Peyer's patch (tissue), 4 donors: ENCODE data around the gene L3MBTL1. TPM values are rescaled to one million over a fixed set of nuclear protein-coding genes. Genes with fewer than 3 reads are reported as not detected.

Source experiments
- DNase-seq, 3 donors: peaks; one replicate each; pipeline ENCODE4 v3.0.0-alpha.2; 2017 to 2019
- H3K27ac ChIP-seq, 4 donors: fragments of 200-600 bp; sonication (generic); one replicate each; pipeline ENCODE4 v1.5.1; 2016 to 2019
- H3K27me3 ChIP-seq, 2 donors: fragments of 200-600 bp; sonication (generic); one replicate each; pipeline ENCODE4 v1.5.1; 2019
- H3K36me3 ChIP-seq, 3 donors: fragments of 200-600 bp; sonication (generic); one replicate each; pipeline ENCODE4 v1.5.1; 2016 to 2019
- H3K4me1 ChIP-seq, 4 donors: fragments of 200-600 bp; sonication (generic); one replicate each; pipeline ENCODE4 v1.5.1; 2016 to 2019
- H3K4me3 ChIP-seq, 4 donors: fragments of 200-600 bp; sonication (generic); 1 replicate in 3 of 4; 2 replicates in 1 of 4; pipeline ENCODE4 v1.5.1; 2016 to 2019; ENCODE audit warnings: mild to moderate bottlenecking in 1 of 4
- H3K9me3 ChIP-seq, 4 donors: fragments of 200-600 bp; sonication (generic); one replicate each; pipeline ENCODE4 v1.5.1; 2016 to 2019; ENCODE audit warnings: mild to moderate bottlenecking in 1 of 4
- POLR2A ChIP-seq, 2 donors: fragments of 450-650 bp; IDR thresholded peaks; one replicate each; pipeline ENCODE4 v1.5.1; 2017; ENCODE audit warnings: antibody characterized with exemption in 2 of 2, mild to moderate bottlenecking in 2 of 2, moderate library complexity in 2 of 2
- total RNA-seq, 4 donors: library from RNA; depleted of rRNA; stranded (reverse); fragments of >200 nt; gene quantifications; one replicate each; pipeline ENCODE4 v1.1.0, GENCODE V29; 2016
- TF ChIP-seq, protein P1 (sequence below), 6 experiments: fragments of 450-650 bp in 4 of 6; fragments of 200-600 bp in 2 of 6; sonication (generic) in 1 of 6; IDR thresholded peaks; one replicate each; pipeline ENCODE4 v1.5.1; 2017 to 2019; ENCODE audit warnings: antibody characterized with exemption in 6 of 6, mild to moderate bottlenecking in 3 of 6, moderate library complexity in 1 of 6

Gene L3MBTL1
- total RNA-seq, 4 donors from 2014 or later: 18.0 to 37.4 (median 31.2) TPM

GRCh38 chr20:43508604-43509040, 1.1 kb downstream of the L3MBTL1 start:
- DNase-seq: no peak
- Histone ChIP-seq H3K9me3 (no peaks in the 10 kb centered on the region), H3K4me1 (peaks cover 0 to 13% (median 3%) of the 10 kb centered on the region in 4 donors), H3K4me3 (no peak overlapping the region), H3K27me3 (no peaks in the 10 kb centered on the region), H3K36me3 (no peaks in the 10 kb centered on the region), H3K27ac (no peak overlapping the region)
- no peak for TF ChIP-seq POLR2A (IDR thresholded peaks at IDR 0.05)
- TF ChIP-seq, protein P1, sequence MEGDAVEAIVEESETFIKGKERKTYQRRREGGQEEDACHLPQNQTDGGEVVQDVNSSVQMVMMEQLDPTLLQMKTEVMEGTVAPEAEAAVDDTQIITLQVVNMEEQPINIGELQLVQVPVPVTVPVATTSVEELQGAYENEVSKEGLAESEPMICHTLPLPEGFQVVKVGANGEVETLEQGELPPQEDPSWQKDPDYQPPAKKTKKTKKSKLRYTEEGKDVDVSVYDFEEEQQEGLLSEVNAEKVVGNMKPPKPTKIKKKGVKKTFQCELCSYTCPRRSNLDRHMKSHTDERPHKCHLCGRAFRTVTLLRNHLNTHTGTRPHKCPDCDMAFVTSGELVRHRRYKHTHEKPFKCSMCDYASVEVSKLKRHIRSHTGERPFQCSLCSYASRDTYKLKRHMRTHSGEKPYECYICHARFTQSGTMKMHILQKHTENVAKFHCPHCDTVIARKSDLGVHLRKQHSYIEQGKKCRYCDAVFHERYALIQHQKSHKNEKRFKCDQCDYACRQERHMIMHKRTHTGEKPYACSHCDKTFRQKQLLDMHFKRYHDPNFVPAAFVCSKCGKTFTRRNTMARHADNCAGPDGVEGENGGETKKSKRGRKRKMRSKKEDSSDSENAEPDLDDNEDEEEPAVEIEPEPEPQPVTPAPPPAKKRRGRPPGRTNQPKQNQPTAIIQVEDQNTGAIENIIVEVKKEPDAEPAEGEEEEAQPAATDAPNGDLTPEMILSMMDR (IDR thresholded peaks at IDR 0.05): no peak

- Histone ChIP-seq H3K27ac (no peak overlapping the region), H3K9me3 (no peaks in the 10 kb centered on the region), H3K4me3 (no peak overlapping the region), H3K4me1 (peaks cover 0 to 13% (median 6%) of the 10 kb centered on the region in 4 donors), H3K27me3 (no peaks in the 10 kb centered on the region), H3K36me3 (no peaks in the 10 kb centered on the region)
- no peak for DNase-seq
- no peak for TF ChIP-seq POLR2A (IDR thresholded peaks at IDR 0.05)
- TF ChIP-seq, protein P1 (IDR thresholded peaks at IDR 0.05): no peak
Observed at GRCh38 chr20:43511879-43512278, 4.4 kb downstream of the L3MBTL1 start.

DNA sequence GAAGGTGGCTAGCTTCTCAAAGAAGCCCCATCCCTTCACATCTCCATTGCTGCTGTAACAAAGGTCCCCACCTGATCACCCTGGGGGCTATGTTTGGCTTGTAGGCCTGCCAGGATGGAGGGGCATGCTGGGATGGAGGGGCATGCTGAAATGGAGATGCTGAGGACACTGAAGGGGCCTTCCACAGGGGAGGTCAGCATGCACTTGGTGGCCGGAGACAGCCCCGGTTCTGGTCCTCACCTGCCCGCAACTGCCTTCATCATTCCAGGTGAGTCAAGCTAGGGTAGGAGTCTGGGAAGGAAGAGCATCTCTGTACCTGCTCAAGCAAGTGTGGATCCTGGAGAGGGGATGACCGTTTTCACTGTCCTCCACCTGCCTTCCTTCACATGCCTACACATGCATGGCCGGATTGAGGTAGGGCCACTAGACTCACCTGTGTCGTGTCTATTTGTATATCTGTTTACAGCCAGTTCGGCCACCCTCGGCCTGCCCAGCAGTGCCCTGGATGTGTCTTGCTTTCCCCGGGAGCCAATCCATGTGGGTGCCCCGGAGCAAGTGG, 6.0 kb downstream of the L3MBTL1 start:
- H3K36me3 ChIP-seq: no peaks in the 10 kb centered on the region
- H3K27ac ChIP-seq: peak overlapping the region; percentile 3 to 75 (median 48)
- DNase-seq: no peak
- H3K4me1 ChIP-seq: peaks cover 0 to 5% (median 2%) of the 10 kb centered on the region in 4 donors
- TF ChIP-seq, protein P1 (IDR thresholded peaks at IDR 0.05): no peak
- TF ChIP-seq POLR2A (IDR thresholded peaks at IDR 0.05): peak in 1 of 2 donors; percentile 29
- H3K9me3 ChIP-seq: no peaks in the 10 kb centered on the region
- H3K4me3 ChIP-seq: peak overlapping the region; percentile 57 to 83 (median 66)
- no peaks in the 10 kb centered on the region for H3K27me3 ChIP-seq

GRCh38 chr20:43513931-43514647, 6.6 kb downstream of the L3MBTL1 start:
- Histone ChIP-seq H3K27ac (peak overlapping the region; percentile 34 to 75 (median 55)), H3K4me1 (peaks cover 0 to 5% (median 2%) of the 10 kb centered on the region in 4 donors), H3K27me3 (no peaks in the 10 kb centered on the region), H3K9me3 (no peaks in the 10 kb centered on the region), H3K4me3 (peak overlapping the region; percentile 57 to 83 (median 66)), H3K36me3 (no peaks in the 10 kb centered on the region)
- peak; percentile 95 to 100 (median 99) for DNase-seq
- peak in 1 of 2 donors; percentile 26 for TF ChIP-seq POLR2A (IDR thresholded peaks at IDR 0.05)
- TF ChIP-seq, protein P1 (IDR thresholded peaks at IDR 0.05): peak in 4 of 6 experiments; percentile 8 to 37 (median 34)

- Histone ChIP-seq H3K9me3 (no peaks in the 10 kb centered on the region), H3K27ac (peak overlapping the region; percentile 34 to 75 (median 55)), H3K27me3 (no peaks in the 10 kb centered on the region), H3K4me3 (peak overlapping the region; percentile 57 to 83 (median 66)), H3K4me1 (peaks cover 0 to 5% (median 2%) of the 10 kb centered on the region in 4 donors), H3K36me3 (no peaks in the 10 kb centered on the region)
- peak in 2 of 3 donors; percentile 56 to 59 for DNase-seq
- TF ChIP-seq, protein P1 (IDR thresholded peaks at IDR 0.05): no peak
- no peak for TF ChIP-seq POLR2A (IDR thresholded peaks at IDR 0.05)
Observed at GRCh38 chr20:43514648-43514999, 7.1 kb downstream of the L3MBTL1 start.
